OCI-LY3 (cell line): ENCODE measurements around the gene TOR1A.

ENCODE experiments used
- H2AFZ ChIP-seq: fragments of 200-600, 300-600 bp; shearing (Covaris generic); 2 replicates; pipeline ENCODE4 v1.6.0; 2014; ENCODE audit warnings: antibody characterized with exemption, low read depth, low read length
- H3K27ac ChIP-seq: fragments of 200-600, 300-600 bp; sonication (generic); 2 replicates; pipeline ENCODE4 v1.5.1; 2014; ENCODE audit warnings: mild to moderate bottlenecking, low read length, moderate library complexity, mixed read lengths
- H3K27me3 ChIP-seq: fragments of 200-600, 300-600 bp; sonication (generic); 2 replicates; pipeline ENCODE4 v1.6.1; 2014; ENCODE audit warnings: low read depth, low read length, mixed read lengths
- H3K36me3 ChIP-seq: fragments of 200-600, 300-600 bp; sonication (generic); replicated peaks from 2 replicates; pipeline ENCODE3; 2014; ENCODE audit warnings: low read depth, low read length, mixed read lengths
- H3K4me1 ChIP-seq: fragments of 300-600, 200-600 bp; sonication (generic); 2 replicates; pipeline ENCODE4 v1.6.1; 2014; ENCODE audit warnings: low read length, mixed read lengths
- H3K4me2 ChIP-seq: fragments of 200-600, 300-600 bp; sonication (generic); 2 replicates; pipeline ENCODE4 v1.6.1; 2014; ENCODE audit warnings: low read length, mixed read lengths
- H3K4me3 ChIP-seq: fragments of 300-600, 200-600 bp; sonication (generic); 2 replicates; pipeline ENCODE4 v1.5.1; 2014; ENCODE audit warnings: antibody characterized with exemption, mild to moderate bottlenecking, low read length, moderate library complexity
- H3K79me2 ChIP-seq: fragments of 300-600, 200-600 bp; shearing (Covaris generic); 2 replicates; pipeline ENCODE4 v1.6.1; 2014; ENCODE audit warnings: mild to moderate bottlenecking, low read length, mixed read lengths
- H3K9ac ChIP-seq: fragments of 300-600, 200-600 bp; shearing (Covaris generic); 2 replicates; pipeline ENCODE4 v1.6.0; 2014; ENCODE audit warnings: mild to moderate bottlenecking, low read length, moderate library complexity
- H3K9me3 ChIP-seq: fragments of 200-600, 300-600 bp; shearing (Covaris generic); 2 replicates; pipeline ENCODE4 v1.6.1; 2014; ENCODE audit warnings: low read length, mixed read lengths; ENCODE audit not compliant: insufficient read depth
- H4K20me1 ChIP-seq: fragments of 200-600, 300-600 bp; sonication (generic); 2 replicates; pipeline ENCODE4 v1.6.1; 2016; ENCODE audit warnings: low read length, mixed read lengths; ENCODE audit not compliant: insufficient read depth
- CTCF ChIP-seq: fragments of 200-600, 300-600 bp; sonication (generic); IDR thresholded peaks from 2 replicates; pipeline ENCODE4 v1.5.1; 2014; ENCODE audit warnings: antibody characterized with exemption, low read length, low read depth
- EZH2phosphoT487 ChIP-seq: fragments of 200-600 bp; shearing (Covaris generic); IDR thresholded peaks from 2 replicates; pipeline ENCODE4 v1.6.1; 2018; ENCODE audit warnings: antibody characterized with exemption, mixed run types, low read depth

TOR1A gene

GRCh38 chr9:129840034-129840433 is 16.1 kb upstream of the TOR1A start:
- peaks cover 7% of the 10 kb centered on the region for H3K4me1 ChIP-seq
- H2AFZ ChIP-seq, result no peak overlapping the region
- H3K36me3 ChIP-seq, result no peaks in the 10 kb centered on the region
- no peaks in the 10 kb centered on the region for H3K27me3 ChIP-seq
- H3K4me2 ChIP-seq, result no peak overlapping the region
- no peaks in the 10 kb centered on the region for H4K20me1 ChIP-seq
- no peak for TF ChIP-seq CTCF
- TF ChIP-seq EZH2phosphoT487, result no peak
- no peak overlapping the region for H3K27ac ChIP-seq
- no peak overlapping the region for H3K4me3 ChIP-seq
- H3K9ac ChIP-seq, result no peak overlapping the region
- peaks cover 9% of the 10 kb centered on the region for H3K79me2 ChIP-seq
- no peaks in the 10 kb centered on the region for H3K9me3 ChIP-seq

- no peaks in the 10 kb centered on the region for H3K9me3 ChIP-seq
- TF ChIP-seq CTCF (no peak), EZH2phosphoT487 (no peak)
- H3K27me3 ChIP-seq, result no peaks in the 10 kb centered on the region
- no peak overlapping the region for H3K4me2 ChIP-seq
- no peaks in the 10 kb centered on the region for H3K36me3 ChIP-seq
- H3K27ac ChIP-seq, result no peak overlapping the region
- H3K4me1 ChIP-seq, result peaks cover 7% of the 10 kb centered on the region
- H4K20me1 ChIP-seq, result no peaks in the 10 kb centered on the region
- H2AFZ ChIP-seq, result no peak overlapping the region
- no peak overlapping the region for H3K9ac ChIP-seq
- peaks cover 14% of the 10 kb centered on the region for H3K79me2 ChIP-seq
- no peak overlapping the region for H3K4me3 ChIP-seq
These were observed 15.5 kb upstream of the TOR1A start for GRCh38 chr9:129839324-129840023.

GRCh38 chr9:129838707-129839259 is 14.8 kb upstream of the TOR1A start:
- Histone ChIP-seq H3K4me2 (no peak overlapping the region), H2AFZ (no peak overlapping the region), H3K4me1 (peaks cover 11% of the 10 kb centered on the region), H4K20me1 (no peaks in the 10 kb centered on the region), H3K9me3 (no peaks in the 10 kb centered on the region), H3K79me2 (peaks cover 21% of the 10 kb centered on the region), H3K9ac (no peak overlapping the region), H3K27me3 (no peaks in the 10 kb centered on the region), H3K27ac (no peak overlapping the region), H3K4me3 (no peak overlapping the region), H3K36me3 (no peaks in the 10 kb centered on the region)
- no peak for TF ChIP-seq EZH2phosphoT487
- no peak for TF ChIP-seq CTCF

- Histone ChIP-seq H3K4me1 (peaks cover 14% of the 10 kb centered on the region), H3K4me3 (peak overlapping the region; percentile 94), H4K20me1 (no peaks in the 10 kb centered on the region), H3K79me2 (peaks cover 27% of the 10 kb centered on the region), H3K4me2 (peak overlapping the region; percentile 87), H3K9ac (peak overlapping the region; percentile 76), H2AFZ (no peak overlapping the region), H3K27me3 (no peaks in the 10 kb centered on the region), H3K9me3 (no peaks in the 10 kb centered on the region), H3K36me3 (peaks cover 9% of the 10 kb centered on the region), H3K27ac (no peak overlapping the region)
- no peak for TF ChIP-seq CTCF
These were observed 12.5 kb upstream of the TOR1A start for GRCh38 chr9:129836311-129837007.
